ENCODE measurements around the gene CPTP.

DNA sequence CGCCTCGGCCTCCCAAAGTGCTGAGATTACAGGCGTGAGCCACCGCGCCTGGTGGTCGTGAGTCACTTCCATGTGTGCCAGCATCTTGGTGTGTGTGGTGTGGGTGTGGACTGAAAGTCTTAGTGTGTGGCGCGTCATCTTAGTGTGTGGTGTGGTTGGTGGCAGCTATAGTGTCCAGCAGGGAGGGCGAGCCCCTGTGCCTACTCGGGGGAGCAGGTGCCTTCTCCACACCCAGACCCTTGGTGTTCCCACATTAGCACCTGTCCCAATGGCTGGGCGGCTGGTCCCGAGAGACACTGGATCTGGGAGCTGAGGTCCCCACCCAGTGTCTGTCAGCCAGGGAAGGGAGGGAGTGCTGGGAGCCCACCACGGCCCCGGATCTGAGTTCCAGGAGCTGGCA, 41.6 kb upstream of the CPTP start:
- no peak for TF ChIP-seq POLR2A (IDR thresholded peaks at IDR 0.05; ENCODE audit: low read length)
- no peak for TF ChIP-seq GATA1 (IDR thresholded peaks at IDR 0.05; ENCODE audit: low read depth, low read length)

Measured in erythroblast (primary cell).